SK-N-SH treated with all-trans-retinoic acid at 6 μM for 48 hours (cell line): ENCODE measurements around the gene CLEC12A.

Experiments used
- ATAC-seq: fragments of 200-7000 bp; cut with Tn5 transposase; 3 replicates; pipeline ENCODE4 v1.9.1; 2020; ENCODE audit warnings: mild to moderate bottlenecking, moderate library complexity
- ARNTL ChIP-seq: fragments of 450-650 bp; formaldehyde crosslinking; IDR thresholded peaks from 2 replicates; pipeline ENCODE4 v1.5.0; 2020; ENCODE audit warnings: low read depth, mild to moderate bottlenecking, moderate library complexity, borderline replicate concordance
- BACH2 ChIP-seq: fragments of 250-450 bp; sonication (Bioruptor Pico); IDR thresholded peaks from 2 replicates; pipeline ENCODE4 v1.9.0; 2021; ENCODE audit warnings: mild to moderate bottlenecking, borderline replicate concordance
- CSDC2 ChIP-seq: fragments of 250-450 bp; sonication (Bioruptor Pico); IDR thresholded peaks from 2 replicates; pipeline ENCODE4 v1.5.0; 2020; ENCODE audit warnings: mild to moderate bottlenecking, moderate library complexity
- ESRRG ChIP-seq: fragments of 250-450 bp; sonication (Bioruptor Pico); IDR thresholded peaks from 2 replicates; pipeline ENCODE4 v1.6.1; 2021; ENCODE audit warnings: mild to moderate bottlenecking
- GLIS3 ChIP-seq: fragments of 250-450 bp; sonication (Bioruptor Pico); IDR thresholded peaks from 2 replicates; pipeline ENCODE4 v1.5.0; 2020; ENCODE audit warnings: mild to moderate bottlenecking, moderate library complexity
- OSR1 ChIP-seq: fragments of 250-450 bp; sonication (Bioruptor Pico); IDR thresholded peaks from 2 replicates; pipeline ENCODE4 v1.8.0; 2022; ENCODE audit warnings: moderate library complexity, mild to moderate bottlenecking, inconsistent platforms
- PPARA ChIP-seq: fragments of 250-450 bp; sonication (Bioruptor Pico); IDR thresholded peaks from 2 replicates; pipeline ENCODE4 v1.5.0; 2020; ENCODE audit warnings: mild to moderate bottlenecking, borderline replicate concordance
- RARB ChIP-seq: fragments of 250-450 bp; sonication (Bioruptor Pico); IDR thresholded peaks from 2 replicates; pipeline ENCODE4 v1.8.0; 2021; ENCODE audit warnings: mild to moderate bottlenecking, moderate library complexity
- SNAI2 ChIP-seq: fragments of 250-450 bp; sonication (Bioruptor Pico); IDR thresholded peaks from 2 replicates; pipeline ENCODE4 v1.5.0; 2020; ENCODE audit warnings: mild to moderate bottlenecking, moderate library complexity
- TCF4 ChIP-seq: fragments of 250-450 bp; sonication (Bioruptor Pico); IDR thresholded peaks from 2 replicates; pipeline ENCODE4 v1.8.0; 2021; ENCODE audit warnings: mild to moderate bottlenecking, moderate library complexity, borderline replicate concordance
- TOX ChIP-seq: fragments of 250-450 bp; sonication (Bioruptor Pico); IDR thresholded peaks from 2 replicates; pipeline ENCODE4 v1.8.0; 2021; ENCODE audit warnings: mild to moderate bottlenecking, moderate library complexity, borderline replicate concordance
- ZC3H10 ChIP-seq: fragments of 250-450 bp; sonication (Bioruptor Pico); IDR thresholded peaks from 2 replicates; pipeline ENCODE4 v1.5.1; 2021; ENCODE audit warnings: mild to moderate bottlenecking, moderate library complexity
- ZFP3 ChIP-seq: fragments of 250-450 bp; sonication (Bioruptor Pico); IDR thresholded peaks from 2 replicates; pipeline ENCODE4 v1.5.0; 2020; ENCODE audit warnings: mild to moderate bottlenecking, moderate library complexity
- ZFP30 ChIP-seq: fragments of 450-650 bp; formaldehyde crosslinking; IDR thresholded peaks from 2 replicates; pipeline ENCODE4 v1.5.0; 2022; ENCODE audit warnings: mild to moderate bottlenecking, moderate library complexity
- ZNF565 ChIP-seq: fragments of 450-650 bp; formaldehyde crosslinking; conservative IDR thresholded peaks from 2 replicates; pipeline ENCODE4 v1.5.0; 2020; ENCODE audit warnings: low read depth, mild to moderate bottlenecking, moderate library complexity
- ZNF70 ChIP-seq: fragments of 450-650 bp; formaldehyde crosslinking; IDR thresholded peaks from 2 replicates; pipeline ENCODE4 v1.5.0; 2020; ENCODE audit warnings: mild to moderate bottlenecking, moderate library complexity
- TF ChIP-seq, protein P1 (sequence below): fragments of 250-450 bp; sonication (Bioruptor Pico); IDR thresholded peaks from 2 replicates; pipeline ENCODE4 v1.5.1; 2020; ENCODE audit warnings: low read depth, mild to moderate bottlenecking, moderate library complexity
- TF ChIP-seq, protein P2 (sequence below): fragments of 250-450 bp; sonication (Bioruptor Pico); IDR thresholded peaks from 2 replicates; pipeline ENCODE4 v1.5.0; 2020; ENCODE audit warnings: mild to moderate bottlenecking, moderate library complexity
- TF ChIP-seq, protein P3 (sequence below): fragments of 250-450 bp; sonication (Bioruptor Pico); IDR thresholded peaks from 2 replicates; pipeline ENCODE4 v1.8.0; 2020; ENCODE audit warnings: mild to moderate bottlenecking, moderate library complexity, borderline replicate concordance

The CLEC12A gene

DNA sequence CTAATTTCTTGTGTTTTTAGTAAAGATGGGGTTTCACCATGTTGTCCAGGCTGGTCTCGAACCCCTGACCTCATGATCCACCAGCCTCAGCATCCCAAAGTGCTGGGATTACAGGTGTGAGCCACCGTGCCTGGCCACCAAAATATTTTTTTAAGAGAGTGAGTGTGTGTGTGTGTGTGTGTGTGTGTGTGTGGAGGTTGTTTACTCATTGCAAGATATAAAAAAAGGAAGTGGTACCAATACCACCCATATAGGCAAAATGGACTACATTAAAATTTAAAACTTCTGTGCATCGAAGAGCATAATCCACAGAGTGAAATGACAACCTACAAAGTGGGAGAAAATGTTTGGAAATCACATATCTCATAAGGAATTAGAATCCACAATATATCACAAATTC lies 23.5 kb upstream of the CLEC12A start:
- TF ChIP-seq PPARA = no peak
- TF ChIP-seq, protein P1, sequence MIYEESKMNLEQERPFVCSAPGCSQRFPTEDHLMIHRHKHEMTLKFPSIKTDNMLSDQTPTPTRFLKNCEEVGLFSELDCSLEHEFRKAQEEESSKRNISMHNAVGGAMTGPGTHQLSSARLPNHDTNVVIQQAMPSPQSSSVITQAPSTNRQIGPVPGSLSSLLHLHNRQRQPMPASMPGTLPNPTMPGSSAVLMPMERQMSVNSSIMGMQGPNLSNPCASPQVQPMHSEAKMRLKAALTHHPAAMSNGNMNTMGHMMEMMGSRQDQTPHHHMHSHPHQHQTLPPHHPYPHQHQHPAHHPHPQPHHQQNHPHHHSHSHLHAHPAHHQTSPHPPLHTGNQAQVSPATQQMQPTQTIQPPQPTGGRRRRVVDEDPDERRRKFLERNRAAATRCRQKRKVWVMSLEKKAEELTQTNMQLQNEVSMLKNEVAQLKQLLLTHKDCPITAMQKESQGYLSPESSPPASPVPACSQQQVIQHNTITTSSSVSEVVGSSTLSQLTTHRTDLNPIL (CRISPR knock-in tag) = no peak
- no peak for TF ChIP-seq CSDC2 (CRISPR knock-in tag)
- no peak for TF ChIP-seq BACH2 (CRISPR knock-in tag)
- no peak for TF ChIP-seq TOX (CRISPR knock-in tag)
- no peak for TF ChIP-seq SNAI2 (CRISPR knock-in tag)
- TF ChIP-seq, protein P2, sequence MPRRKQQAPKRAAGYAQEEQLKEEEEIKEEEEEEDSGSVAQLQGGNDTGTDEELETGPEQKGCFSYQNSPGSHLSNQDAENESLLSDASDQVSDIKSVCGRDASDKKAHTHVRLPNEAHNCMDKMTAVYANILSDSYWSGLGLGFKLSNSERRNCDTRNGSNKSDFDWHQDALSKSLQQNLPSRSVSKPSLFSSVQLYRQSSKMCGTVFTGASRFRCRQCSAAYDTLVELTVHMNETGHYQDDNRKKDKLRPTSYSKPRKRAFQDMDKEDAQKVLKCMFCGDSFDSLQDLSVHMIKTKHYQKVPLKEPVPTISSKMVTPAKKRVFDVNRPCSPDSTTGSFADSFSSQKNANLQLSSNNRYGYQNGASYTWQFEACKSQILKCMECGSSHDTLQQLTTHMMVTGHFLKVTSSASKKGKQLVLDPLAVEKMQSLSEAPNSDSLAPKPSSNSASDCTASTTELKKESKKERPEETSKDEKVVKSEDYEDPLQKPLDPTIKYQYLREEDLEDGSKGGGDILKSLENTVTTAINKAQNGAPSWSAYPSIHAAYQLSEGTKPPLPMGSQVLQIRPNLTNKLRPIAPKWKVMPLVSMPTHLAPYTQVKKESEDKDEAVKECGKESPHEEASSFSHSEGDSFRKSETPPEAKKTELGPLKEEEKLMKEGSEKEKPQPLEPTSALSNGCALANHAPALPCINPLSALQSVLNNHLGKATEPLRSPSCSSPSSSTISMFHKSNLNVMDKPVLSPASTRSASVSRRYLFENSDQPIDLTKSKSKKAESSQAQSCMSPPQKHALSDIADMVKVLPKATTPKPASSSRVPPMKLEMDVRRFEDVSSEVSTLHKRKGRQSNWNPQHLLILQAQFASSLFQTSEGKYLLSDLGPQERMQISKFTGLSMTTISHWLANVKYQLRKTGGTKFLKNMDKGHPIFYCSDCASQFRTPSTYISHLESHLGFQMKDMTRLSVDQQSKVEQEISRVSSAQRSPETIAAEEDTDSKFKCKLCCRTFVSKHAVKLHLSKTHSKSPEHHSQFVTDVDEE (CRISPR knock-in tag) = no peak
- TF ChIP-seq OSR1 (CRISPR knock-in tag) = no peak
- no peak for TF ChIP-seq RARB
- TF ChIP-seq ESRRG = no peak
- no peak for TF ChIP-seq ARNTL (CRISPR knock-in tag)
- TF ChIP-seq ZNF70 (CRISPR knock-in tag) = no peak
- ATAC-seq = no peak

DNA sequence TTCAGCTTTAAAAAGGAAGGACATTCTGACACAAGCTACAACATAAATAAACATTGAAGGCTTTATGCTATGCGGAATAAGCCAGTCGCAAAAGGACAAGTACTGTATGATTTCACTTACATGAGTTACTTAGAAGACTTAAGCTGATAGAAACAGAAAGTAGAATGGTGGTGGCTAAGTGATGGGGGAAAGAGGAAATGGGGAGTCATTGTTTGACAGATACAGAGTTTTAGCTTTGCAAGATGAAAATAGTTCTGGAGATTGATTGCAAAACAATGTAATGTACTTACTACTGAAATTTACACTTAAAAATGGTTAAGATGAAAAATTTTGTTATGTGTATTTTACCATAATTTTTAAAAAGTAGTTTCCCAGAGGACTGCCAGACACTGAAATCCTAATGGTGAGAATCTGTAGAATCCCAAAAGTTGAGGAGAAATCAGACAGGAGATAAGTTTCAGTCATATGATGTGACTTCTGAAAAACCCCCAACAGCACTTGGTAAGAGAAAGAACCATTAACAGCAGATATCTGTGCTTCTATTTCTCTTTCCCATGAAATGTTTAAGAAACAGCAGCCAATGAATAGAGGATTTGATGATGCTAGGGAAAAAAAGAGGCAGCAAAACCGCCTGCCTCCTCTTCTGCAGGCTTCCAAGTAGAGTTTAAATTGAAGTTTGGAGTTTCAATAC lies 22.5 kb upstream of the CLEC12A start:
- no peak for ATAC-seq
- TF ChIP-seq, protein P1 (CRISPR knock-in tag) = no peak
- TF ChIP-seq ZFP30 (CRISPR knock-in tag) = no peak
- TF ChIP-seq ZFP3 (CRISPR knock-in tag) = no peak
- no peak for TF ChIP-seq ARNTL (CRISPR knock-in tag)
- no peak for TF ChIP-seq BACH2 (CRISPR knock-in tag)
- TF ChIP-seq GLIS3 = no peak
- TF ChIP-seq, protein P2 (CRISPR knock-in tag) = no peak
- TF ChIP-seq, protein P3, sequence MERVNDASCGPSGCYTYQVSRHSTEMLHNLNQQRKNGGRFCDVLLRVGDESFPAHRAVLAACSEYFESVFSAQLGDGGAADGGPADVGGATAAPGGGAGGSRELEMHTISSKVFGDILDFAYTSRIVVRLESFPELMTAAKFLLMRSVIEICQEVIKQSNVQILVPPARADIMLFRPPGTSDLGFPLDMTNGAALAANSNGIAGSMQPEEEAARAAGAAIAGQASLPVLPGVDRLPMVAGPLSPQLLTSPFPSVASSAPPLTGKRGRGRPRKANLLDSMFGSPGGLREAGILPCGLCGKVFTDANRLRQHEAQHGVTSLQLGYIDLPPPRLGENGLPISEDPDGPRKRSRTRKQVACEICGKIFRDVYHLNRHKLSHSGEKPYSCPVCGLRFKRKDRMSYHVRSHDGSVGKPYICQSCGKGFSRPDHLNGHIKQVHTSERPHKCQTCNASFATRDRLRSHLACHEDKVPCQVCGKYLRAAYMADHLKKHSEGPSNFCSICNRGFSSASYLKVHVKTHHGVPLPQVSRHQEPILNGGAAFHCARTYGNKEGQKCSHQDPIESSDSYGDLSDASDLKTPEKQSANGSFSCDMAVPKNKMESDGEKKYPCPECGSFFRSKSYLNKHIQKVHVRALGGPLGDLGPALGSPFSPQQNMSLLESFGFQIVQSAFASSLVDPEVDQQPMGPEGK (CRISPR knock-in tag) = no peak
- no peak for TF ChIP-seq CSDC2 (CRISPR knock-in tag)
- TF ChIP-seq PPARA = no peak
- TF ChIP-seq ZNF565 (CRISPR knock-in tag) = no peak
- TF ChIP-seq ZNF70 (CRISPR knock-in tag) = no peak
- TF ChIP-seq ZC3H10 (CRISPR knock-in tag) = no peak
- no peak for TF ChIP-seq ESRRG
- TF ChIP-seq TCF4 (CRISPR knock-in tag) = no peak
- TF ChIP-seq, all 23 proteins: peak for 0
